Central memory CD8-positive, alpha-beta T cell (primary cell): ENCODE measurements around the gene LY86.
A peak's percentile ranks its signal among the peaks of the same experiment; 100 is the strongest.

Experiments used
- ATAC-seq: fragments of 150-1000 bp; cut with Tn5 transposase; replicated peaks from 2 replicates; pipeline ENCODE4 v1.10.0; 2022; ENCODE audit warnings: mild to moderate bottlenecking, moderate FRiP score, moderate number of reproducible peaks; ENCODE audit not compliant: poor library complexity, severe bottlenecking; ENCODE audit errors: extremely low read depth
- DNase-seq, 2 donors: peaks; one replicate each; pipeline ENCODE4 v3.0.0; 2021; ENCODE audit warnings: low spot score in 2 of 2
- H3K27ac Mint-ChIP-seq: one replicate; pipeline ENCODE4 v1.8.0; 2022; ENCODE audit warnings: low read depth, mild to moderate bottlenecking, moderate library complexity, mixed read lengths
- H3K27me3 Mint-ChIP-seq: one replicate; pipeline ENCODE4 v1.8.0; 2022; ENCODE audit warnings: mixed read lengths
- H3K36me3 Mint-ChIP-seq: one replicate; pipeline ENCODE4 v1.8.0; 2022; ENCODE audit warnings: mild to moderate bottlenecking, moderate library complexity, mixed read lengths; ENCODE audit not compliant: insufficient read depth
- H3K4me1 Mint-ChIP-seq: one replicate; pipeline ENCODE4 v1.8.0; 2022; ENCODE audit warnings: mixed read lengths
- H3K4me3 Mint-ChIP-seq: one replicate; pipeline ENCODE4 v1.8.0; 2022; ENCODE audit warnings: mild to moderate bottlenecking, moderate library complexity, mixed read lengths
- H3K9me3 Mint-ChIP-seq: one replicate; pipeline ENCODE4 v1.8.0; 2022; ENCODE audit warnings: mixed read lengths

LY86 gene

GRCh38 chr6:6592826-6593475 lies 4.4 kb downstream of the LY86 start:
- peak; percentile 37 for ATAC-seq
- Mint-ChIP-seq H3K27me3 (no peaks in the 10 kb centered on the region), H3K36me3 (peaks cover 2% of the 10 kb centered on the region), H3K27ac (peak overlapping the region; percentile 26), H3K4me1 (peaks cover 29% of the 10 kb centered on the region), H3K4me3 (no peak overlapping the region), H3K9me3 (no peaks in the 10 kb centered on the region)
- DNase-seq = no peak

GRCh38 chr6:6593867-6594468 lies 5.4 kb downstream of the LY86 start:
- Mint-ChIP-seq H3K36me3 (no peaks in the 10 kb centered on the region), H3K9me3 (no peaks in the 10 kb centered on the region)

GRCh38 chr6:6595025-6595424 lies 6.5 kb downstream of the LY86 start:
- DNase-seq (no peak), ATAC-seq (no peak)
- no peaks in the 10 kb centered on the region for H3K36me3 Mint-ChIP-seq
- H3K9me3 Mint-ChIP-seq = no peaks in the 10 kb centered on the region
- peaks cover 29% of the 10 kb centered on the region for H3K4me1 Mint-ChIP-seq
- no peaks in the 10 kb centered on the region for H3K27me3 Mint-ChIP-seq
- H3K4me3 Mint-ChIP-seq = no peak overlapping the region
- no peak overlapping the region for H3K27ac Mint-ChIP-seq

More at GRCh38 chr6:6593867-6594468, 5.4 kb downstream of the LY86 start:
- no peak overlapping the region for H3K27ac Mint-ChIP-seq
- no peaks in the 10 kb centered on the region for H3K27me3 Mint-ChIP-seq
- no peak for ATAC-seq
- DNase-seq = no peak
- no peak overlapping the region for H3K4me3 Mint-ChIP-seq
- peaks cover 29% of the 10 kb centered on the region for H3K4me1 Mint-ChIP-seq

GRCh38 chr6:6595952-6596351 lies 7.4 kb downstream of the LY86 start:
- DNase-seq = no peak
- peaks cover 25% of the 10 kb centered on the region for H3K4me1 Mint-ChIP-seq
- H3K4me3 Mint-ChIP-seq = no peak overlapping the region
- no peaks in the 10 kb centered on the region for H3K27me3 Mint-ChIP-seq
- no peaks in the 10 kb centered on the region for H3K9me3 Mint-ChIP-seq
- H3K36me3 Mint-ChIP-seq = no peaks in the 10 kb centered on the region
- no peak overlapping the region for H3K27ac Mint-ChIP-seq
- ATAC-seq = no peak

- no peaks in the 10 kb centered on the region for H3K9me3 Mint-ChIP-seq
- peaks cover 17% of the 10 kb centered on the region for H3K4me1 Mint-ChIP-seq
- ATAC-seq (no peak), DNase-seq (no peak)
- H3K4me3 Mint-ChIP-seq = no peak overlapping the region
- H3K27ac Mint-ChIP-seq = no peak overlapping the region
- H3K27me3 Mint-ChIP-seq = no peaks in the 10 kb centered on the region
- no peaks in the 10 kb centered on the region for H3K36me3 Mint-ChIP-seq
These were observed 8.2 kb downstream of the LY86 start for GRCh38 chr6:6596529-6597328.

GRCh38 chr6:6597682-6598081 lies 9.2 kb downstream of the LY86 start:
- Mint-ChIP-seq H3K4me3 (no peak overlapping the region), H3K27me3 (no peaks in the 10 kb centered on the region), H3K36me3 (no peaks in the 10 kb centered on the region), H3K9me3 (no peaks in the 10 kb centered on the region), H3K4me1 (peaks cover 8% of the 10 kb centered on the region), H3K27ac (no peak overlapping the region)
- ATAC-seq (no peak), DNase-seq (no peak)

- Mint-ChIP-seq H3K4me3 (no peak overlapping the region), H3K9me3 (no peaks in the 10 kb centered on the region), H3K27me3 (no peaks in the 10 kb centered on the region), H3K4me1 (no peaks in the 10 kb centered on the region), H3K27ac (no peak overlapping the region), H3K36me3 (no peaks in the 10 kb centered on the region)
- DNase-seq = no peak
- ATAC-seq = no peak
These were observed 11.0 kb downstream of the LY86 start for GRCh38 chr6:6599468-6599873.

- H3K27ac Mint-ChIP-seq = no peak overlapping the region
- no peak overlapping the region for H3K4me3 Mint-ChIP-seq
- peaks cover 2% of the 10 kb centered on the region for H3K36me3 Mint-ChIP-seq
- no peaks in the 10 kb centered on the region for H3K4me1 Mint-ChIP-seq
- ATAC-seq = no peak
- no peaks in the 10 kb centered on the region for H3K9me3 Mint-ChIP-seq
- DNase-seq = no peak
- no peaks in the 10 kb centered on the region for H3K27me3 Mint-ChIP-seq
These were observed 12.4 kb downstream of the LY86 start for GRCh38 chr6:6600875-6601274.

- no peaks in the 10 kb centered on the region for H3K27me3 Mint-ChIP-seq
- H3K27ac Mint-ChIP-seq = no peak overlapping the region
- H3K36me3 Mint-ChIP-seq = peaks cover 2% of the 10 kb centered on the region
- no peak overlapping the region for H3K4me3 Mint-ChIP-seq
- DNase-seq (no peak), ATAC-seq (no peak)
- H3K4me1 Mint-ChIP-seq = no peaks in the 10 kb centered on the region
- no peaks in the 10 kb centered on the region for H3K9me3 Mint-ChIP-seq
These were observed 13.7 kb downstream of the LY86 start for GRCh38 chr6:6602262-6602661.

GRCh38 chr6:6603317-6603716 lies 14.8 kb downstream of the LY86 start:
- Mint-ChIP-seq H3K4me3 (no peak overlapping the region), H3K9me3 (no peaks in the 10 kb centered on the region), H3K36me3 (peaks cover 2% of the 10 kb centered on the region), H3K4me1 (no peaks in the 10 kb centered on the region), H3K27me3 (no peaks in the 10 kb centered on the region), H3K27ac (no peak overlapping the region)
- no peak for DNase-seq
- ATAC-seq = no peak

- ATAC-seq (no peak), DNase-seq (no peak)
- Mint-ChIP-seq H3K36me3 (peaks cover 2% of the 10 kb centered on the region), H3K27me3 (no peaks in the 10 kb centered on the region), H3K4me3 (no peak overlapping the region), H3K27ac (no peak overlapping the region), H3K9me3 (no peaks in the 10 kb centered on the region), H3K4me1 (no peaks in the 10 kb centered on the region)
These were observed 15.5 kb downstream of the LY86 start for GRCh38 chr6:6604015-6604414.

GRCh38 chr6:6604566-6604965 lies 16.0 kb downstream of the LY86 start:
- Mint-ChIP-seq H3K9me3 (no peaks in the 10 kb centered on the region), H3K4me1 (peaks cover 4% of the 10 kb centered on the region), H3K27me3 (no peaks in the 10 kb centered on the region), H3K27ac (no peak overlapping the region), H3K36me3 (peaks cover 2% of the 10 kb centered on the region), H3K4me3 (no peak overlapping the region)
- DNase-seq = no peak
- ATAC-seq = no peak

GRCh38 chr6:6605873-6606272 lies 17.4 kb downstream of the LY86 start:
- no peak overlapping the region for H3K4me3 Mint-ChIP-seq

More at GRCh38 chr6:6605873-6606272, 17.4 kb downstream of the LY86 start:
- no peaks in the 10 kb centered on the region for H3K27me3 Mint-ChIP-seq
- no peak for ATAC-seq
- no peaks in the 10 kb centered on the region for H3K9me3 Mint-ChIP-seq
- peaks cover 3% of the 10 kb centered on the region for H3K36me3 Mint-ChIP-seq
- DNase-seq = no peak
- peaks cover 17% of the 10 kb centered on the region for H3K4me1 Mint-ChIP-seq
- no peak overlapping the region for H3K27ac Mint-ChIP-seq
